Measurements from ENCODE around the gene IMPG1.

The IMPG1 gene

GRCh38 chr6:75893058-75893775, 179.2 kb downstream of the IMPG1 start:
- DNase-seq (ENCODE audit: low spot score): peak; percentile 65

- no peak for DNase-seq (ENCODE audit: low spot score)
These were observed 180.1 kb downstream of the IMPG1 start for GRCh38 chr6:75892384-75892783.

GRCh38 chr6:75884822-75885221, 187.6 kb downstream of the IMPG1 start:
- no peak for DNase-seq (ENCODE audit: low spot score)

- no peak for DNase-seq (ENCODE audit: low spot score)
These were observed 189.7 kb downstream of the IMPG1 start for GRCh38 chr6:75882734-75883133.

GRCh38 chr6:75880305-75880704, 192.2 kb downstream of the IMPG1 start:
- no peak for DNase-seq (ENCODE audit: low spot score)

GRCh38 chr6:75876152-75876551, 196.3 kb downstream of the IMPG1 start:
- no peak for DNase-seq (ENCODE audit: low spot score)

- no peak for DNase-seq (ENCODE audit: low spot score)
These were observed 198.2 kb downstream of the IMPG1 start for GRCh38 chr6:75874224-75874623.

Small RNA genes within 50 kb of the gene (small RNA-seq; reads per million reads assigned to genes)
- gene RF00019 (0 reads per million in 2 experiments), gene RNU6-248P (0 reads per million in 2 experiments)
